IPS-18c (cell line): ENCODE results near the gene GSN.

ENCODE experiments used
- H3K4me3 ChIP-seq: 2 replicates; pipeline ENCODE4 v1.7.0; 2013; ENCODE audit warnings: low read depth, mild to moderate bottlenecking, low read length, moderate library complexity; ENCODE audit not compliant: insufficient read depth
- H3K9me3 ChIP-seq: one replicate; pipeline ENCODE4 v1.6.1; 2013; ENCODE audit warnings: mild to moderate bottlenecking, low read length, moderate library complexity; ENCODE audit not compliant: control insufficient read depth, insufficient read depth

The GSN gene

DNA sequence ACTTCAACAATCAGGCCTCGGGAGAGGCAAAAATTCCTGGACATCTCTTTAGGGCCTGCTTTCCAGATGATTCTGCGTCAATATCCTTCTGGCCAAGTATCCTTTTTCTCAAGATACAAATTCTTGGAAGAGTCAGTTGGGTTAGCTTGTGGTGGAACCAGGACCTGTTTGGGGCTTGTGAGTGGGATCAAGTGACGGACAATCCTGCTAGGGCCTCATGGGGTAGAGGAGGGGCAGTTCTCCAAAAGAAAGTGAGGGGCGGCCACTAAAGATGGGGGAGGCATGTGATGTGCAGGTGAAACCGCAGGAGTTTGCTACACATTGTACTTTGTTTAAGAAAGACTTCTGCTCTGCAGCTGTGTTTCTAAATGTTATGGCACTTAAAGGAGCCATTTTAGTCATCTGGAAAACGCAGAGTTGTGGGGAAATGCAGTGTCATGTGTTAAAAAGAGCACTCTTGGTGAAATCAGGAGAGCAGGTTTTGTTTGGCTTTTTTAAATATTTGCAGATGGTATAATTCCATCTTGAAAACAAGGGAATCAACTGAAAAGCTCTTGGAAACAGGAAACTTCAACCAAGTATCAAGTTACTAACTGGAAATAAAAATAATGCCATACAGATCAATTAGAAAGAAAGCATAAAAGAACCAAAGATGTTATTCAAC, 27.4 kb upstream of the GSN start:
- no peaks in the 10 kb centered on the region for H3K9me3 ChIP-seq
- H3K4me3 ChIP-seq: no peak overlapping the region

DNA sequence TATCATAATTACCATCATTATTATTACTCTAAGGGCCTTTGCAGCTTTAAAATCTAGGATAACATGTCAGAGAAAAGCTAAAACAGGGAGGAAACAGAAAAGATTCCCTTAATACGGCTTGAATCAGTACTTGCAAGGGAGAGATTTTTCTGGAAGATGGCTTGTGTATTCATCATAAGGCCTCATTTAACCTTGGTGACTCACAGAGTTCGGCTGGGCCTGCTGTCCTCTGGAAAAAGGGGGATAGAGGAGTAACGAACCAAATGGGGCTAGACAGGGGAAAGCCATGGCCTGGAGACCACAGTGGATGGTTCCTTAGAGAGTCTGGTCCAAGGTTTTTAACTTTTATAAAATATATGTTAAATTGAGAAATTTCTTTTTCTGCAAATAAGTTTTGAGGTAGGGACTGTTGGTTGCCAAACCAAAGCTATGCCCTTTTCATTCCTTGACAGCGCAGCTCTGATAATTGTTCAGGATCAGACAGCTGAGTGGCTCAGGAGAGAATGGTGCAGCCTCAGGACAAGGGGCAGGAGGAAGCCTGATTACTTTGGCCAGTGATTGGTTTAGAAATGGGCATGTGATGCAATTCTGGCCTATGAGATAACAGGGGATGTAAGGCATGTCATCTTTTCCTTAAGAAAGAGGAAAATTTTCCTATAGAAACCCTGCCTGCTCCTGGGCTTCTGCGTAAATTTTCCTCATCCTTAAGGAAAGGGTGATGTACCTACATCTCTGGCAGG, 25.6 kb upstream of the GSN start:
- H3K9me3 ChIP-seq: peaks cover 4% of the 10 kb centered on the region
- no peak overlapping the region for H3K4me3 ChIP-seq

DNA sequence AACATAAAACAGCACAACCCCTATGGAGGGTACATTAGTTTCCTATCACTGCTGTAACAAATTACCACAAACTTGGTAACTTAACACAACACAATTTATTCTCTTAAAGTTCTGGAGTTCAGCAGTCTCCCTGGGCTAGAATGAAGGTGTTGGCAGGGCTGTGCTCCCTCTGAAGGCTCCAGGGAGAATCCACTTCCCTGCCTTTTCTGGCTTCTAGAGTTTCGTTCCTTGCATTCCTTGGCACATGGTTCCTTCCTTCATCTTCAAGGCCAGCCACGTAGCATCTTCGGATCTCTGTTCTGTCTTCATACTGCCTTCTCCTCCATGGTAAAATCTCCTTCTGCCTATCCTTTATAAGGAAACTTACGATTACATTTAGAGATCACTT, 25.0 kb upstream of the GSN start:
- peaks cover 4% of the 10 kb centered on the region for H3K9me3 ChIP-seq

DNA sequence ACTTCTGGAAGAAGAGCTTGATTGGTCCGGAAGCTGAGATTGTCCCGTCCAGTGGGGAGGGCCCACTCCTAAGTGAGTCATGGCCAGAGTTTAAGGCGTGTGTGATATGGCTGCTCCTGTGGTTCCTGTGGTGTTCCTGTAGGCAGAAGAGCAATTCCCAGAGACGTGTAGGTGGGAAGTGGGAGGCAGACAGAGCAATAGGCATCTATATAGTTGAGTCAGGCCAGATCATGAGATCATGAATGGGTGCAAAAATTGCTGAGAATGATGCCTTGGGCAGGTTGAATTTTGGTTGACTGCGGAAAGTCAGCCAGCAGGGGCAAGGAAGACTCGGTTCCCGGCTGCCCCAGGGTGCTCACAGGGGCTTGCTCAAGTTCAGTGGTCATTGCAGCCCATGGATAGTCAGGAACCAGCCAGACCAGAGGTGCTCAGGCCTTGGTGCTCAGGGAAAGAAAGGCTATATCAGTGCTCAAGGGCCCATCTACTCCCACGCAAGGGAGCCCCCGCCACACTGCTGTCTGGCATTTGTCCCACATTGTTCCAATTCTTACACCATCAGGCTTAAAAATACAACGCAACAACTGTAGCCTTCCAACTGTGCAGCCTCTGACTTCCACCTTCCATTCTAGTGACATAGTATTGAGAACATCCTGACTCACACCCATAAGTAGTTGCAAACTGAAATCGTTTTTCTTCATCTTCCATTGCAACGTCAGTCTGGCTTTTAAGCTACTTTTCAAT, 21.0 kb upstream of the GSN start:
- Histone ChIP-seq H3K4me3 (no peak overlapping the region), H3K9me3 (peaks cover 4% of the 10 kb centered on the region)

More for the DNA sequence above, 25.0 kb upstream of the GSN start:
- H3K4me3 ChIP-seq: no peak overlapping the region

GRCh38 chr9:121249563-121249962, 18.4 kb upstream of the GSN start:
- Histone ChIP-seq H3K9me3 (peaks cover 6% of the 10 kb centered on the region), H3K4me3 (no peak overlapping the region)

GRCh38 chr9:121252104-121252851, 15.7 kb upstream of the GSN start:
- no peak overlapping the region for H3K4me3 ChIP-seq
- H3K9me3 ChIP-seq: peaks cover 2% of the 10 kb centered on the region

DNA sequence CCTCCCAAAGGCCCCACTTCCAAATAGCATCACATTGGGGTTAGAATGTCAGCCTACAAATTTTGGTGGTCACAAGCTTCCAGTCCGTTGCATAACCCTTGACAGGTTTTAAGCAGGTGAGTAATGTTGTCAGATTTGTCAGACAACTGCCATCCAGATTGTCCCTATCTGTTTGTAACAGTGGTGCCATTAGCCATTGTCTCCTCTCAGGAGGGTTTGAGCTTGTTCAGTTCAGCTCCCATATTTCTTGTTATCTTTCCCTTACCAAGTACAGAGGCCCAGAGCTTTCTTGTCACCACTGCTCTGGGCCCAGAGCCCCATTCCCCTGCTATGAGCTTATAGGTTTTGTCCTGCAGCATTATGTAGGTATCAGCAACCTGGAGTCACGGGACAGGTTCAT, 14.8 kb upstream of the GSN start:
- H3K4me3 ChIP-seq: no peak overlapping the region
- peaks cover 2% of the 10 kb centered on the region for H3K9me3 ChIP-seq

- Histone ChIP-seq H3K9me3 (peaks cover 2% of the 10 kb centered on the region), H3K4me3 (no peak overlapping the region)
Measured at GRCh38 chr9:121253821-121254501, 14.0 kb upstream of the GSN start.

DNA sequence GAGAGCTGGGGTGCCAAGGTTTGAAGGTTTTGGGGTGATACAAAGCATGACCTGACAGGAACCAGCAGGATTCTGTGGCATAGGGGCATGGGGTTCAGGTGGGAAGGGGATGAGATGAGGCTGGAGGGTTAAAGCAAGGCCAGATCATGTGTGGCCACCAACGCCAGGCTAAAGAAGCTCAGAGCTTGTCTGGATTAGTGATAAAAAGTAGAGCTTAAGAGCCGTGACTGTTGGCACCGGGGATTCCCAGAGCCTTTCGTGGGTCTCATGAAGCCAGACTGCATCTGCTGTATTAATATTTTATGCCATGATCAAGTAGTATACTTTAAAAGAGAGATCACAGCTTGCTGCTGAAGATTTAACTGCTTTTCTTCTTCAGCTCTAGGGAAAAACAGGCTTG, 8.5 kb upstream of the GSN start:
- Histone ChIP-seq H3K9me3 (no peaks in the 10 kb centered on the region), H3K4me3 (no peak overlapping the region)

DNA sequence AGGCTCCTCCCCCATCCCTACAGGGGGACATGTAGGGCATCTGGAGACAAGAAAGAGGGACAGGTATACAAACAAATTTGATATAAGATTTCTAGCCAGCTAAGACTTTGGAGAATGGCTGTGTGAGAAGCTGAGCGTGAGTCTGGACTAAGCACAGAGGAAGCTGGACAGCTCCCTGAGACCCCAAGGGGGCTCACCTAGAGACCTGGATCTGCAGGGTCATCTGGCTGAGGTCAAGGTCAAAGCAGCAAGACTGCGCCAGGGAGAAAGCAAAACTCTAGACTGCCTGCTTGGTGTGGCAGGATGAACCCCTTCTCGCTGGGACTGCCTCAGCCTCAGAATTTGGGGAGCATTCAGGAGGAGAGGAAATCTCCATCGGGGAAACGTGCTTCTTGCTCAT, 8.0 kb upstream of the GSN start:
- Histone ChIP-seq H3K4me3 (no peak overlapping the region), H3K9me3 (no peaks in the 10 kb centered on the region)

DNA sequence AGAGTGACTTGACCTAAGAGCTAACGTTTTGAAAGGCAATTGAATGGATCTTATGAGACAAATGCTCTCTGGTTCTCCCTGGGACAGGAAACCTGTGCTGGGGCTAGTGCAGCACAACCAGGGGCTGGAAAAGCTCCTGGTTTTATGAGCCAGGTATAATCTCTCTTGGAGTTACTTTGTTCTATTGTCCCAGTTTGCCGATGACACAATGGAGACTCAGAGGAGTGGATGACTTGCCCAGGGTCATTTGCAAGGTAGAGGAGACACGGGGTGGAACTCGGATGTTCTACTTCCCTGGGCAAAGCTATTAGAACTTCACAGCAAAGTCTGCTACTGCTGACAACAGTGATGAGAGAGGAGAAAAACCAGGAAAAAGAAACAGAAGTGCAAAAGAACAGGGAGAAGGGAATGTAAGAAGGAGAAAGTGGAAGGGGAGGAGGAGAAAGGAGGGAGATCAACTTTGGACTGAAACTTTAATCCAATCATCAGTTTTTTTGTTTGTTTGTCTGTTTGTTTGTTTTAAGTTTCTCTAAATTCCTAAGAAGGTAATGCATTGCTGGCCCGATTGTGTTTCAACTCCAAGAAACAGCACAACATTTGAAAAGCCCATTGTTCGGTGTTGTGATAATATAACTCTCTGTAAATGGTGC, 7.4 kb upstream of the GSN start:
- H3K9me3 ChIP-seq: no peaks in the 10 kb centered on the region
- H3K4me3 ChIP-seq: no peak overlapping the region

DNA sequence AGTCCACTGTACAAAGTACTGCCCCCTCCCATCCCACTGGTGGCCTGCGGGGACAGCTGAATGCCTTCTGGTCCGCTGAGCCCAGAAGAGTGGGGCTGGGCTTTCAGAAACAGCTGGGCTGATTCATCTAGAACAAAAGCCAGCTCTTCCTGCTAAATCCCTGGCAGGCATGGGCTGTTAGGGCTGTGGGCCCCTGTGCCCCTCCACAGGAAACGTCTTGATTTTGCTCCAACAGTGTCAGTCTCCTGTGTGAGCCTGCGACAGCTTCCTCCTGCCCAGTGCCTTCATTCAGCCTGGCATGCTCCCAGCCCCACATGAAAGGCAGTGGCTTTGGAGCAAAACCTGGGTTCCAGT, 6.9 kb upstream of the GSN start:
- Histone ChIP-seq H3K9me3 (no peaks in the 10 kb centered on the region), H3K4me3 (no peak overlapping the region)

DNA sequence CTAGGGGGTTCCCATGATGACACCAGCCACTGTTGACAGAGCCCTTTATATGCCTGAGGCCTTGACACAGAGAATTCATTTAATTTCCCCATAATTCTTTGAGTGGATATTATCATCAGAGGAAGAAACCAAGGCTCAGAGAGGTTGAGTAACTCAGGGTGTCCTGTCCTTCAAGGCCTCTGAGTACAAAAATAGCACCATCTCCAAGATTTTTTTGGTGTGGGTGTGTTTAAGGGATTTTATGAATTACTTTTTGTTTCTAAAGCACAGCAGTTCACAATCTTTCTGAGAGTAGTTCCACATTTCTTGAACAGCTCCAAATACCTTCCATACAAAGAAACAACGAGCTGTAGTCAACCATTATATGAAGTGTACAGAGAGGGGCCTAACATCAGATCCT, 6.2 kb upstream of the GSN start:
- no peaks in the 10 kb centered on the region for H3K9me3 ChIP-seq
- no peak overlapping the region for H3K4me3 ChIP-seq

- no peak overlapping the region for H3K4me3 ChIP-seq
- no peaks in the 10 kb centered on the region for H3K9me3 ChIP-seq
Measured at GRCh38 chr9:121262423-121262822, 5.5 kb upstream of the GSN start.

DNA sequence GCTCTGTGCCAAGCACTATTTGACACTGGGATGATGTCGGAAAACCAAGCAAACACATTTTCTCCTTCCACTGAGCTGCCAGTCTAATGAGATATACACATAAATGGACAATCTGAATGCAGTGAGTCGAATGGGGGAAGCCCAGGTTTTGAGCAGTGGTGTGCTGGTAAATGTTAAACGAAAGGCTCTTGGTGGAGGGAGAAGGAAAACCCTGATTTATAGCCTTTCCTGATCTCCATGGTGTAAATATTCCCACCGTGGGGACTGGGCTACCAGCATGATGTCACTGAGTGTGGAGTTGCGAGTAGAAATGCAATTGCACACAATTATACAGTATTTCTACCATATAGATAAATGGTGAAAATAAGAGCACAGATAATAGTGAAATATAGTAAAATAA, 5.0 kb upstream of the GSN start:
- no peak overlapping the region for H3K4me3 ChIP-seq

GRCh38 chr9:121266356-121266755, 1.6 kb upstream of the GSN start:
- Histone ChIP-seq H3K4me3 (no peak overlapping the region), H3K9me3 (no peaks in the 10 kb centered on the region)

More for the DNA sequence above, 5.0 kb upstream of the GSN start:
- H3K9me3 ChIP-seq: no peaks in the 10 kb centered on the region
